Endodermal cell (in vitro differentiated cells): Measurements from ENCODE around the gene NAGS. TPM values are rescaled to one million over a fixed set of nuclear protein-coding genes. Genes with fewer than 3 reads are reported as not detected.

ENCODE experiments used
- DNase-seq: peaks from one replicate; pipeline ENCODE4 v3.0.0-alpha.2; 2017
- H3K27ac ChIP-seq: 2 replicates; pipeline ENCODE4 v1.5.1; 2013; ENCODE audit warnings: mild to moderate bottlenecking, low read depth, low read length, moderate library complexity
- H3K27me3 ChIP-seq: 2 replicates; pipeline ENCODE4 v1.6.1; 2013; ENCODE audit warnings: mild to moderate bottlenecking, low read length, moderate library complexity; ENCODE audit not compliant: insufficient read depth, control insufficient read depth, poor library complexity, severe bottlenecking
- H3K36me3 ChIP-seq: 2 replicates; pipeline ENCODE4 v1.7.0; 2013; ENCODE audit warnings: mild to moderate bottlenecking, low read length, moderate library complexity; ENCODE audit not compliant: control insufficient read depth, insufficient read depth
- H3K4me1 ChIP-seq: one replicate; pipeline ENCODE4 v1.7.0; 2013; ENCODE audit warnings: low read length; ENCODE audit not compliant: control insufficient read depth, insufficient read depth
- H3K4me3 ChIP-seq: 2 replicates; pipeline ENCODE4 v1.5.1; 2013; ENCODE audit warnings: mild to moderate bottlenecking, low read length, moderate library complexity
- H3K9ac ChIP-seq: 2 replicates; pipeline ENCODE4 v1.6.1; 2013; ENCODE audit warnings: mild to moderate bottlenecking, low read length, moderate library complexity; ENCODE audit not compliant: poor library complexity, severe bottlenecking; ENCODE audit errors: extremely low read depth
- H3K9me3 ChIP-seq: 2 replicates; pipeline ENCODE4 v1.6.1; 2013; ENCODE audit warnings: mild to moderate bottlenecking, low read length, moderate library complexity; ENCODE audit not compliant: control insufficient read depth
- H3K27ac Mint-ChIP-seq: 2 replicates; pipeline ENCODE4 v1.8.0; 2020; ENCODE audit warnings: mixed read lengths
- H3K27me3 Mint-ChIP-seq: 2 replicates; pipeline ENCODE4 v1.8.0; 2021; ENCODE audit warnings: mild to moderate bottlenecking, mixed read lengths; ENCODE audit not compliant: insufficient read depth
- H3K36me3 Mint-ChIP-seq: 2 replicates; pipeline ENCODE4 v1.8.0; 2020; ENCODE audit warnings: low read depth, mixed read lengths
- H3K4me1 Mint-ChIP-seq: 2 replicates; pipeline ENCODE4 v1.8.0; 2020; ENCODE audit warnings: mixed read lengths
- H3K4me3 Mint-ChIP-seq: 2 replicates; pipeline ENCODE4 v1.8.0; 2020; ENCODE audit warnings: mild to moderate bottlenecking, moderate library complexity, mixed read lengths
- H3K9me3 Mint-ChIP-seq: 2 replicates; pipeline ENCODE4 v1.8.0; 2020; ENCODE audit warnings: mild to moderate bottlenecking, mixed read lengths
- WGBS, 2 experiments: methylation state at CpG; one replicate each; pipeline versions ENCODE4 v1.1.5 to v1.1.7; 2013; ENCODE audit warnings: missing lambda C conversion rate in 2 of 2, mixed read lengths in 1 of 2; ENCODE audit not compliant: insufficient coverage in 1 of 2, insufficient read length in 1 of 2; 5-methylcytosine and 5-hydroxymethylcytosine counted together
- total RNA-seq, 2 donors: library from RNA; stranded (reverse); fragmentation: NEBNext Ultra II Directional in 1 of 2; extraction: Animal tissue kit (Norgen Biotek cat#: 25700) in 1 of 2; gene quantifications; 2 replicates in 1 of 2; 3 replicates in 1 of 2; pipeline ENCODE4 v1.2.1, GENCODE V29; 2021
- TF ChIP-seq, protein P1 (sequence below): fragments of 200-600 bp; sonication (generic); conservative IDR thresholded peaks from 2 replicates; pipeline ENCODE4 v1.5.0; 2021; ENCODE audit warnings: antibody characterized with exemption, mild to moderate bottlenecking

The NAGS gene
- total RNA-seq, 2 donors from 2014 or later = 1.4 to 2.1 TPM

- no peaks in the 10 kb centered on the region for H3K4me1 Mint-ChIP-seq
- no peaks in the 10 kb centered on the region for H3K9me3 Mint-ChIP-seq
- TF ChIP-seq, protein P1, sequence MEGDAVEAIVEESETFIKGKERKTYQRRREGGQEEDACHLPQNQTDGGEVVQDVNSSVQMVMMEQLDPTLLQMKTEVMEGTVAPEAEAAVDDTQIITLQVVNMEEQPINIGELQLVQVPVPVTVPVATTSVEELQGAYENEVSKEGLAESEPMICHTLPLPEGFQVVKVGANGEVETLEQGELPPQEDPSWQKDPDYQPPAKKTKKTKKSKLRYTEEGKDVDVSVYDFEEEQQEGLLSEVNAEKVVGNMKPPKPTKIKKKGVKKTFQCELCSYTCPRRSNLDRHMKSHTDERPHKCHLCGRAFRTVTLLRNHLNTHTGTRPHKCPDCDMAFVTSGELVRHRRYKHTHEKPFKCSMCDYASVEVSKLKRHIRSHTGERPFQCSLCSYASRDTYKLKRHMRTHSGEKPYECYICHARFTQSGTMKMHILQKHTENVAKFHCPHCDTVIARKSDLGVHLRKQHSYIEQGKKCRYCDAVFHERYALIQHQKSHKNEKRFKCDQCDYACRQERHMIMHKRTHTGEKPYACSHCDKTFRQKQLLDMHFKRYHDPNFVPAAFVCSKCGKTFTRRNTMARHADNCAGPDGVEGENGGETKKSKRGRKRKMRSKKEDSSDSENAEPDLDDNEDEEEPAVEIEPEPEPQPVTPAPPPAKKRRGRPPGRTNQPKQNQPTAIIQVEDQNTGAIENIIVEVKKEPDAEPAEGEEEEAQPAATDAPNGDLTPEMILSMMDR = no peak
- no peaks in the 10 kb centered on the region for H3K4me1 ChIP-seq
- no peaks in the 10 kb centered on the region for H3K9me3 ChIP-seq
- peaks cover 62% of the 10 kb centered on the region for H3K27me3 Mint-ChIP-seq
- H3K9ac ChIP-seq = no peak overlapping the region
- H3K4me3 Mint-ChIP-seq = no peak overlapping the region
- no peak overlapping the region for H3K27ac ChIP-seq
- no peaks in the 10 kb centered on the region for H3K36me3 ChIP-seq
- H3K36me3 Mint-ChIP-seq = no peaks in the 10 kb centered on the region
- H3K27ac Mint-ChIP-seq = no peak overlapping the region
- peaks cover 40% of the 10 kb centered on the region for H3K27me3 ChIP-seq
- WGBS, 2 experiments = 86 to 100% methylated on average over 2 of the region's 2 CpGs
- no peak for DNase-seq
- no peak overlapping the region for H3K4me3 ChIP-seq
These were observed 22.3 kb upstream of the NAGS start for GRCh38 chr17:43982171-43982570.

DNA sequence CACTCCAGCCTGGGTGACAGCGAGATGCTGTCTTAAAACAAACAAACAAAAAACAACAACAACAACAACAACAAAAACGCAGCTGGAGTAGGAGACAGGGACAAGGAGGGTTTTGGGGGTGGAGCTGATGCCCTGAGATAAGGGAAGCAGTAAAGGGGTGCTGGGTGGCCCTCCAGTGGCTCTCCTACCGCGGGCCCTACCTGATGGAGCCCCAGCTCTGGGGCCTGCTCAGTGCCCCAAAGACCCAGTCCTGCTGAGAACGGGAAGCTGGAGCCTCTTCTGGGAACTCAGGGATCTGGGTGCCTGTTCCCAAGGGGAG lies 21.3 kb upstream of the NAGS start:
- no peak overlapping the region for H3K9ac ChIP-seq
- Mint-ChIP-seq H3K4me1 (no peaks in the 10 kb centered on the region), H3K9me3 (no peaks in the 10 kb centered on the region), H3K27ac (no peak overlapping the region), H3K27me3 (peaks cover 57% of the 10 kb centered on the region), H3K4me3 (peak overlapping the region; percentile 57), H3K36me3 (no peaks in the 10 kb centered on the region)
- no peak for DNase-seq
- H3K9me3 ChIP-seq = no peaks in the 10 kb centered on the region
- no peaks in the 10 kb centered on the region for H3K4me1 ChIP-seq
- TF ChIP-seq, protein P1 = no peak
- peaks cover 31% of the 10 kb centered on the region for H3K27me3 ChIP-seq
- WGBS, 2 experiments = 47% methylated on average over 5 of the region's 5 CpGs; no CpG with 5 or more reads in 1 of the 2 experiments
- H3K36me3 ChIP-seq = no peaks in the 10 kb centered on the region
- no peak overlapping the region for H3K27ac ChIP-seq
- peak overlapping the region; percentile 75 for H3K4me3 ChIP-seq

DNA sequence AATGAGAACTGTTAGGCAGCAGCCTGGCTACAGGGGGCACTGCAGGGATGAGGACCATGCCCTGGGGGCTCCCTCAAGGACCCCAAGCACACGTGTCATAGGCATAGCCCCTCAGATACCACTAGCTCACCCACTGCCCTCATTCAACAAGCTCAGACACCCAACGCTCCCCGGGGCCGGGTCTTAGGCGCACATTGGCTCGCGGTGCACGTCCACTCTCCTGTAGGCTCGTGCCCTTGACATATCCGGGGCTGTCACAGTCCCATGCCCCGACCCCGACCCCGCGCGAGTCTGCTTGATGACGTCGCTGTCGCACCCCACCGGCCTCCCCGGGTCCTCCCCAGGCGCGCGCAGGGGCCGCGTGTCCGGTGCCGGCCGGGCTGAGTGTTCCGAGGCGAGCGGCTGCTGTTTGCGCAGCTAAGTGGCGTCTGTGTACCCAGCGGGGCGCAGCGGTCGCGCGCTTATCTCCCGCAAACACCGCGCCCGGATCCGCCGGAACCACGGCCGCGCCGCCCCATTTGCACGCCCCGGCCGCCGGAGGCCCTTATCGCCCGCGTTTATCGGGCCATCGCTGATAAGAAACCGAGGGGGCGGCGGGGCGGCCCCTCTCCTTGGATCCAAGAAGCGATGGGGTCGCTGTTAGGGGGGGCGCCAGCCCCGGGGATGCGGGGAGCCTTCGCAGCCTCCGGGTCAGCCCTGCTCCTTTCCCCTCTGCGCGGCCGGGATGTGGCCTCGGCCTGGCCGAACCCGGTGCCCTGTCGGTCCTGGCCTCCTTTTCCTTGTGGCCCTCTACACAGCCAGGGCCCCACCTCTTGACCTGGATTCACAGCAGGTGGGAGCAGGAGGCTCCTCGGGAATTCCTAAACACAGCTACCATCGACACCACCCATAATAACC lies 20.7 kb upstream of the NAGS start:
- Histone ChIP-seq H3K4me1 (no peaks in the 10 kb centered on the region), H3K36me3 (no peaks in the 10 kb centered on the region), H3K27me3 (peaks cover 25% of the 10 kb centered on the region), H3K27ac (no peak overlapping the region), H3K4me3 (peak overlapping the region; percentile 75), H3K9me3 (no peaks in the 10 kb centered on the region), H3K9ac (no peak overlapping the region)
- no peaks in the 10 kb centered on the region for H3K36me3 Mint-ChIP-seq
- TF ChIP-seq, protein P1 = peak; percentile 79
- no peak overlapping the region for H3K27ac Mint-ChIP-seq
- no peaks in the 10 kb centered on the region for H3K9me3 Mint-ChIP-seq
- peaks cover 54% of the 10 kb centered on the region for H3K27me3 Mint-ChIP-seq
- DNase-seq = peak; percentile 91
- H3K4me1 Mint-ChIP-seq = no peaks in the 10 kb centered on the region
- peak overlapping the region; percentile 57 for H3K4me3 Mint-ChIP-seq
- WGBS, 2 experiments = 3% methylated on average over 59 to 78 of the region's 78 CpGs
